Left ventricle myocardium inferior (tissue), 1 donor: Measurements from ENCODE around the gene GPR137. TPM values are rescaled to one million over a fixed set of nuclear protein-coding genes. Genes with fewer than 3 reads are reported as not detected.
A peak's percentile ranks its signal among the peaks of the same experiment; 100 is the strongest.

ENCODE experiments used
- DNase-seq: peaks from one replicate; pipeline ENCODE4 v3.0.0-alpha.2; 2020
- H3K27ac ChIP-seq: fragments of 200-600 bp; replicated peaks from 2 replicates; pipeline ENCODE4 v1.8.0; 2021
- H3K27me3 ChIP-seq: fragments of 200-600 bp; 2 replicates; pipeline ENCODE4 v1.8.0; 2021; ENCODE audit warnings: low read depth
- H3K36me3 ChIP-seq: fragments of 200-600 bp; 2 replicates; pipeline ENCODE4 v1.8.0; 2021
- H3K4me1 ChIP-seq: fragments of 200-600 bp; 2 replicates; pipeline ENCODE4 v1.8.0; 2021
- H3K4me3 ChIP-seq: fragments of 200-600 bp; 2 replicates; pipeline ENCODE4 v1.8.0; 2021; ENCODE audit warnings: mild to moderate bottlenecking, moderate library complexity
- H3K9me3 ChIP-seq: fragments of 200-600 bp; replicated peaks from 2 replicates; pipeline ENCODE4 v1.8.0; 2021
- CTCF ChIP-seq: fragments of 200-600 bp; IDR thresholded peaks from 2 replicates; pipeline ENCODE4 v1.8.0; 2021; ENCODE audit warnings: antibody characterized with exemption, mild to moderate bottlenecking, borderline replicate concordance
- intact Hi-C: fragments of 100-400 bp; cut with micrococcal nuclease; formaldehyde crosslinking; loops from one replicate; pipeline ENCODE4 v1.11.0; 2022
- total RNA-seq: library from RNA; stranded (reverse); fragmentation: NEBNext Ultra II Directional; extraction: Animal tissue kit (Norgen Biotek cat#: 25700); gene quantifications from one replicate; pipeline ENCODE4 v1.2.1, GENCODE V29; 2021
- donor health status: DM: no; HTN: yes; CAD: no; lungs with severe emphysema.

GPR137 gene
- total RNA-seq, 1 donor from 2014 or later: 28.4 TPM

- intact Hi-C loops: no loop called here
- Histone ChIP-seq H3K27me3 (no peaks in the 10 kb centered on the region), H3K27ac (no peak overlapping the region), H3K4me1 (peaks cover 37% of the 10 kb centered on the region), H3K4me3 (no peak overlapping the region), H3K36me3 (peaks cover 50% of the 10 kb centered on the region), H3K9me3 (no peaks in the 10 kb centered on the region)
- no peak for TF ChIP-seq CTCF
- DNase-seq: no peak
These were observed 8.8 kb upstream of the GPR137 start for GRCh38 chr11:64276653-64277431.

GRCh38 chr11:64278576-64279190 is 7.0 kb upstream of the GPR137 start:
- intact Hi-C loops: no loop called here
- Histone ChIP-seq H3K36me3 (peaks cover 59% of the 10 kb centered on the region), H3K4me1 (peaks cover 36% of the 10 kb centered on the region), H3K27ac (no peak overlapping the region), H3K27me3 (no peaks in the 10 kb centered on the region), H3K9me3 (no peaks in the 10 kb centered on the region), H3K4me3 (no peak overlapping the region)
- TF ChIP-seq CTCF: no peak
- DNase-seq: no peak

- Histone ChIP-seq H3K9me3 (no peaks in the 10 kb centered on the region), H3K4me3 (no peak overlapping the region), H3K27me3 (no peaks in the 10 kb centered on the region), H3K4me1 (peaks cover 54% of the 10 kb centered on the region), H3K36me3 (peaks cover 40% of the 10 kb centered on the region), H3K27ac (peak overlapping the region; percentile 70)
- TF ChIP-seq CTCF: no peak
- intact Hi-C loops: no loop called here
- DNase-seq: no peak
These were observed 3.5 kb upstream of the GPR137 start for GRCh38 chr11:64281957-64282770.

GRCh38 chr11:64283092-64283491 is 2.6 kb upstream of the GPR137 start:
- DNase-seq: no peak
- Histone ChIP-seq H3K9me3 (no peaks in the 10 kb centered on the region), H3K4me1 (peaks cover 54% of the 10 kb centered on the region), H3K27ac (no peak overlapping the region), H3K27me3 (no peaks in the 10 kb centered on the region), H3K36me3 (peaks cover 31% of the 10 kb centered on the region), H3K4me3 (peak overlapping the region; percentile 92)
- intact Hi-C loops: no loop called here
- no peak for TF ChIP-seq CTCF
